Naive thymus-derived CD4-positive, alpha-beta T cell (primary cell): ENCODE results near the gene GIPC3. TPM values are rescaled to one million over a fixed set of nuclear protein-coding genes. Genes with fewer than 3 reads are reported as not detected.

Source experiments
- ATAC-seq: fragments of 150-1000 bp; cut with Tn5 transposase; 2 replicates; pipeline ENCODE4 v1.10.0; 2021; ENCODE audit warnings: mild to moderate bottlenecking, moderate library complexity
- CTCF ChIA-PET: fragments of 350-600 bp; sonication (Branson Sonifier 250); formaldehyde crosslinking; loops from one replicate; lab custom pipeline; 2021; ENCODE audit warnings: antibody characterized with exemption; lab: Charles Lee
- POLR2A ChIA-PET: fragments of 350-600 bp; sonication (Branson Sonifier 250); formaldehyde crosslinking; loops from one replicate; lab custom pipeline; 2021; ENCODE audit warnings: antibody characterized with exemption, inconsistent platforms; lab: Charles Lee
- DNase-seq, 9 donors: peaks; one replicate each; pipeline versions ENCODE4 v3.0.0 to v3.0.0-alpha.2; 2020 to 2022; ENCODE audit warnings: mixed read lengths in 1 of 9
- H3K27ac ChIP-seq: one replicate; pipeline ENCODE4 v1.7.0; 2013; ENCODE audit warnings: mild to moderate bottlenecking, low read depth, low read length, moderate library complexity
- H3K27me3 ChIP-seq, 2 donors: one replicate each; pipeline ENCODE4 v1.7.0; 2013; ENCODE audit warnings: low read length in 2 of 2, mild to moderate bottlenecking in 2 of 2, moderate library complexity in 2 of 2; ENCODE audit not compliant: control insufficient read depth in 2 of 2, insufficient read depth in 2 of 2
- H3K36me3 ChIP-seq, 3 experiments: 1 replicate in 2 of 3; 2 replicates in 1 of 3; pipeline ENCODE4 v1.7.0; 2013; ENCODE audit warnings: low read length in 3 of 3, mild to moderate bottlenecking in 3 of 3, moderate library complexity in 1 of 3; ENCODE audit not compliant: insufficient read depth in 3 of 3, control insufficient read depth in 2 of 3
- H3K4me1 ChIP-seq, 2 donors: one replicate each; pipeline ENCODE4 v1.7.0; 2013; ENCODE audit warnings: low read length in 2 of 2, mild to moderate bottlenecking in 2 of 2, moderate library complexity in 1 of 2; ENCODE audit not compliant: control insufficient read depth in 2 of 2, insufficient read depth in 2 of 2
- H3K4me3 ChIP-seq: 2 replicates; pipeline ENCODE4 v1.7.0; 2013; ENCODE audit warnings: mild to moderate bottlenecking, low read length
- H3K9me3 ChIP-seq, 3 experiments: 1 replicate in 2 of 3; 2 replicates in 1 of 3; pipeline ENCODE4 v1.7.0; 2013; ENCODE audit warnings: low read length in 3 of 3; ENCODE audit not compliant: control insufficient read depth in 2 of 3
- H3K27ac Mint-ChIP-seq, 9 donors: one replicate each; pipeline ENCODE4 v1.8.0; 2020 to 2022; ENCODE audit warnings: mixed read lengths in 9 of 9, mild to moderate bottlenecking in 8 of 9, moderate library complexity in 5 of 9, inconsistent platforms in 2 of 9
- H3K27me3 Mint-ChIP-seq, 5 donors: one replicate each; pipeline ENCODE4 v1.8.0; 2021 to 2022; ENCODE audit warnings: mixed read lengths in 5 of 5, mild to moderate bottlenecking in 1 of 5
- H3K36me3 Mint-ChIP-seq, 5 donors: one replicate each; pipeline ENCODE4 v1.8.0; 2020 to 2022; ENCODE audit warnings: mixed read lengths in 5 of 5, mild to moderate bottlenecking in 3 of 5, inconsistent platforms in 1 of 5
- H3K4me1 Mint-ChIP-seq, 7 donors: one replicate each; pipeline ENCODE4 v1.8.0; 2020 to 2022; ENCODE audit warnings: mixed read lengths in 7 of 7, mild to moderate bottlenecking in 3 of 7, inconsistent platforms in 1 of 7
- H3K4me3 Mint-ChIP-seq, 10 donors: one replicate each; pipeline ENCODE4 v1.8.0; 2020 to 2022; ENCODE audit warnings: mild to moderate bottlenecking in 10 of 10, mixed read lengths in 10 of 10, moderate library complexity in 6 of 10, inconsistent platforms in 2 of 10
- H3K9me3 Mint-ChIP-seq, 11 donors: one replicate each; pipeline ENCODE4 v1.8.0; 2020 to 2022; ENCODE audit warnings: mixed read lengths in 11 of 11, mild to moderate bottlenecking in 4 of 11, inconsistent platforms in 1 of 11, moderate library complexity in 1 of 11
- intact Hi-C, 2 donors: fragments of 100-400 bp; cut with micrococcal nuclease; formaldehyde crosslinking; loops; one replicate each; pipeline ENCODE4 v1.15.1; 2023
- polyA plus RNA-seq, 2 donors: library from polyadenylated mRNA; unstranded; fragments of 300-500 nt; fragmentation: Illumina TruSeq; gene quantifications; one replicate each; pipeline ENCODE4 v1.2.3, GENCODE V29; 2021
- total RNA-seq, 6 experiments: library from RNA in 5 of 6; stranded (reverse) in 5 of 6; gene quantifications; 1 replicate in 5 of 6; 2 replicates in 1 of 6; pipeline ENCODE4 v1.2.3 and lab custom pipeline; 2021 to 2026

The GIPC3 gene
- total and polyA plus RNA-seq, 7 experiments from 2014 or later = 0.85 to 3.3 (median 2.0) TPM

DNA sequence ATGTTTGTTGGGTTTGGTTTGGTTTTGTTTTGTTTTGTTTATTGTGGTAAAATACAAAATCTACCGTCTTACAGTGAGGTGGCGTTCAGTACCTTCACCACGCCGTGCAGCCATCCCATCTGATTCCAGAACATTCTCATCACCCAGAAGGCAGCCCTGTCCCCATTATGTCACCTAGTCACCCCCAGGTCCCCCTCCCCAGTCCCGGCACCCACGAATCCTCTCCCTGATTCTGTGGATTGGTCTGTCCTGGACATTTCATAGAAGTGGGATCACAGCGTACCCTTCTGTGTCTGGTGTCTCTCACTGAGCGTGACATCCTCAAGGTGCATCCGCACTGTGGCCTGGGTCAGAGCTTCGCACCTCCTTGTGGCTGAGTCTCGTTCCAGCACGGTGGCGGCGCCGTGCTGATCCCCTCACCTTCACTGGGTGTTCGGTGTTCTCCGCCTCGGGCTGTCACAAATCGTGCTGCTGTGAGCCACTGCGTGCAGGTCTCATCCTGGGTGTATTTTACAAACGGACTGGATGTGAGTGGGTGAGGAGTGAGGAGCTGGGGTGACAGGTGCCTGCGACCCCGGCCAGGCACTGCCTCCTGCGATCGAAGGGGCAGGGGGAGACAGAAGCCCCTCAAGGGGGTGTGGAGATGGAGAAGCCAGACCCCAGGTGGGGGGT lies 46.9 kb upstream of the GIPC3 start:
- Histone ChIP-seq H3K4me3 (no peak overlapping the region), H3K27ac (no peak overlapping the region), H3K4me1 (no peaks in the 10 kb centered on the region), H3K9me3 (no peaks in the 10 kb centered on the region), H3K27me3 (no peaks in the 10 kb centered on the region), H3K36me3 (peaks cover 0 to 49% (median 0%) of the 10 kb centered on the region in 3 experiments)
- Mint-ChIP-seq H3K27ac (peak overlapping the region in 4 of 9 donors; percentile 23 to 76 (median 38)), H3K4me3 (no peak overlapping the region), H3K4me1 (peaks cover 0 to 2% (median 0%) of the 10 kb centered on the region in 7 donors), H3K27me3 (no peaks in the 10 kb centered on the region), H3K9me3 (peaks cover 0 to 2% (median 0%) of the 10 kb centered on the region in 11 donors), H3K36me3 (peaks cover 4 to 17% (median 7%) of the 10 kb centered on the region in 5 donors)
- intact Hi-C loops = no loop called here
- DNase-seq = no peak
- ATAC-seq = no peak
- CTCF ChIA-PET = no interaction called here
- POLR2A ChIA-PET = no interaction called here

DNA sequence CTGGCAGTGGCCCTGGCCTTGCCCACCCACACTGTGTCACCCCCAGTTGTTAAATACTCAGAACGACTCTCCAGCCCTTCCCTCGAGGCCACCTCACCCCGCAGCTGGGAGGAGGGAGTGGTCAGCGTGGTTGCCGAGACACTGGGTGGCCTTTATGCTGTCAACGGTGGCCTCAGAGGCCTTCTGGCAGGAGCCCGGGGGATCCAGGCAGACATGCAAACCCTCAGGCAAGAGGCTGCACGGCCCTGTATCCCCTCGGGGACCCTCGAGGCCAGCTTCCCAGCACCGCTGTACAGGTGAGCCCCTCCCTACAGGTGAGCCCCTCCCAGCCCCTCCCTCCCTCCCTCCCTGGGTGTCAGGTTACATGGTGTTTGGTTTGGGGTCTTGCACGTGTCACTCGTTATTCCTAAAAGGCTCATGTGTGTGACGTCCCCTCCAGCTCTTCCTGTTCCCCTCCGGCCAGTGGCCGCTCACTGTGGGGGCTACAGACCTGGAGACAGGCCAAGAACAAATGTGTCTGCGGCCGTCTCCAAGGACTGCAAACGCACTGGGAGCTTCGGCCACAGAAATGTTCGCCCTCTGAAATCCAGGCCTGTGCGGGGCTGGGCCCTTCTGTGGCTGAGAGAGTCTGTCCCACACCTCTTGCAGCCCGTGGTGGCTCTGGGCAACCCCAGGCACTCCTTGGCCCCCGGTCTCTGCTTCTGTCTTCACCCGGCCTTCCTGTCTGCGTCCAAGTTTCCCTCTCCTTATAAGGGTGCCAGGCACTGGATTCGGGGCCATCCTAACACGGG lies 46.1 kb upstream of the GIPC3 start, which contains the start of gene TEKTIP1:
Gene TEKTIP1, plus strand, starts transcription at position 210 of the 791 bp plus-strand sequence. Its CDS starts 4 bp downstream, at position 214.
- ATAC-seq (no peak), DNase-seq (no peak)
- Histone ChIP-seq H3K36me3 (peaks cover 0 to 49% (median 0%) of the 10 kb centered on the region in 3 experiments), H3K4me1 (no peaks in the 10 kb centered on the region), H3K9me3 (no peaks in the 10 kb centered on the region), H3K27ac (no peak within 1 kb of the TSS), H3K27me3 (no peaks in the 10 kb centered on the region), H3K4me3 (no peak within 1 kb of the TSS)
- Mint-ChIP-seq H3K4me3 (no peak within 1 kb of the TSS), H3K27me3 (no peaks in the 10 kb centered on the region), H3K9me3 (peaks cover 0 to 2% (median 0%) of the 10 kb centered on the region in 11 donors), H3K36me3 (peaks cover 4 to 15% (median 7%) of the 10 kb centered on the region in 5 donors), H3K4me1 (peaks cover 0 to 2% (median 0%) of the 10 kb centered on the region in 7 donors), H3K27ac (peak within 1 kb of the TSS in 6 of 9 donors; percentile 12 to 76 (median 37))
- intact Hi-C loops = no loop called here
- ChIA-PET CTCF (no interaction called here), POLR2A (no interaction called here)

- intact Hi-C loops = no loop called here
- Mint-ChIP-seq H3K27ac (peak overlapping the region in 2 of 9 donors; percentile 12 to 38), H3K36me3 (peaks cover 4 to 15% (median 7%) of the 10 kb centered on the region in 5 donors), H3K27me3 (no peaks in the 10 kb centered on the region), H3K4me1 (no peaks in the 10 kb centered on the region), H3K9me3 (peaks cover 0 to 2% (median 0%) of the 10 kb centered on the region in 11 donors), H3K4me3 (no peak overlapping the region)
- Histone ChIP-seq H3K4me1 (no peaks in the 10 kb centered on the region), H3K36me3 (peaks cover 0 to 49% (median 0%) of the 10 kb centered on the region in 3 experiments), H3K4me3 (no peak overlapping the region), H3K27me3 (no peaks in the 10 kb centered on the region), H3K9me3 (no peaks in the 10 kb centered on the region), H3K27ac (no peak overlapping the region)
- POLR2A ChIA-PET = no interaction called here
- CTCF ChIA-PET = no interaction called here
- ATAC-seq (no peak), DNase-seq (no peak)
Measured at GRCh38 chr19:3539756-3540118, 45.5 kb upstream of the GIPC3 start.

- intact Hi-C loops = loop anchor here in 1 of 2 donors (2.0 kb wide), 1 partner anchor 41 kb away; the partner anchor contains the start of gene GIPC3
- ATAC-seq (no peak), DNase-seq (no peak)
- ChIA-PET CTCF (interaction anchor here (3.2 kb wide), 1 partner anchor 12 kb away, joined by 30 read pairs; the partner anchor contains the start of gene MFSD12), POLR2A (interaction anchor here (1.0 kb wide), 1 partner anchor 13 kb away, joined by 4 read pairs; no protein-coding TSS in a partner anchor)
- no peaks in the 10 kb centered on the region for H3K9me3 Mint-ChIP-seq
- no peaks in the 10 kb centered on the region for H3K27me3 Mint-ChIP-seq
- H3K27ac Mint-ChIP-seq = no peak overlapping the region
- H3K27me3 ChIP-seq = no peaks in the 10 kb centered on the region
- H3K9me3 ChIP-seq = no peaks in the 10 kb centered on the region
- H3K4me3 Mint-ChIP-seq = no peak overlapping the region
- peaks cover 0 to 13% (median 8%) of the 10 kb centered on the region in 7 donors for H3K4me1 Mint-ChIP-seq
- no peaks in the 10 kb centered on the region for H3K4me1 ChIP-seq
- H3K4me3 ChIP-seq = no peak overlapping the region
- no peak overlapping the region for H3K27ac ChIP-seq
- H3K36me3 ChIP-seq = peaks cover 0 to 57% (median 0%) of the 10 kb centered on the region in 3 experiments
- H3K36me3 Mint-ChIP-seq = peaks cover 4 to 12% (median 4%) of the 10 kb centered on the region in 5 donors
Measured at GRCh38 chr19:3543150-3544057, 41.9 kb upstream of the GIPC3 start.

GRCh38 chr19:3544058-3544376 lies 41.3 kb upstream of the GIPC3 start:
- no peak overlapping the region for H3K27ac ChIP-seq
- Mint-ChIP-seq H3K27ac (no peak overlapping the region), H3K4me1 (peaks cover 0 to 15% (median 11%) of the 10 kb centered on the region in 7 donors), H3K27me3 (no peaks in the 10 kb centered on the region), H3K4me3 (no peak overlapping the region), H3K36me3 (peaks cover 4 to 12% (median 4%) of the 10 kb centered on the region in 5 donors), H3K9me3 (no peaks in the 10 kb centered on the region)
- intact Hi-C loops = loop anchor here in 1 of 2 donors (2.0 kb wide), 1 partner anchor 41 kb away; the partner anchor contains the start of gene GIPC3
- H3K9me3 ChIP-seq = no peaks in the 10 kb centered on the region
- POLR2A ChIA-PET = interaction anchor here (1.0 kb wide), 2 partner anchors 13 to 45 kb away, joined by 3 to 4 read pairs; no protein-coding TSS in a partner anchor
- peaks cover 0 to 62% (median 0%) of the 10 kb centered on the region in 3 experiments for H3K36me3 ChIP-seq
- no peak overlapping the region for H3K4me3 ChIP-seq
- DNase-seq (no peak), ATAC-seq (no peak)
- no peaks in the 10 kb centered on the region for H3K27me3 ChIP-seq
- CTCF ChIA-PET = interaction anchor here (1.2 to 3.2 kb wide), 3 partner anchors 11 to 41 kb away, joined by 4 to 30 read pairs (median 8); partner anchors contain the start of genes GIPC3 and MFSD12
- H3K4me1 ChIP-seq = no peaks in the 10 kb centered on the region
